Nephron (organoid): ENCODE measurements around the gene ZNF362.

ENCODE experiments used
- H3K27ac Mint-ChIP-seq, 3 experiments: 2 replicates each; pipeline ENCODE4 v1.8.0; 2020; ENCODE audit warnings: mixed read lengths in 3 of 3, mild to moderate bottlenecking in 2 of 3, moderate library complexity in 1 of 3
- H3K27me3 Mint-ChIP-seq: 2 replicates; pipeline ENCODE4 v1.8.0; 2021; ENCODE audit warnings: low read depth, mild to moderate bottlenecking, moderate library complexity, mixed read lengths
- H3K36me3 Mint-ChIP-seq: 2 replicates; pipeline ENCODE4 v1.8.0; 2020; ENCODE audit warnings: low read depth, mixed read lengths
- H3K4me1 Mint-ChIP-seq: 2 replicates; pipeline ENCODE4 v1.8.0; 2020; ENCODE audit warnings: mixed read lengths
- H3K4me3 Mint-ChIP-seq, 3 experiments: 2 replicates each; pipeline ENCODE4 v1.8.0; 2020; ENCODE audit warnings: mild to moderate bottlenecking in 3 of 3, mixed read lengths in 3 of 3, moderate library complexity in 2 of 3
- H3K9me3 Mint-ChIP-seq: 2 replicates; pipeline ENCODE4 v1.8.0; 2020; ENCODE audit warnings: mixed read lengths
- CTCF ChIP-seq, 3 experiments: fragments of 200-600 bp; sonication (generic); IDR thresholded peaks; one replicate each; pipeline ENCODE4 v1.5.0; 2021; ENCODE audit warnings: antibody characterized with exemption in 3 of 3; ENCODE audit not compliant: unreplicated experiment in 3 of 3

ZNF362 gene

GRCh38 chr1:33346533-33346926 lies 90.2 kb downstream of the ZNF362 start:
- peak overlapping the region; percentile 93 to 96 (median 94) for H3K27ac Mint-ChIP-seq
- no peaks in the 10 kb centered on the region for H3K27me3 Mint-ChIP-seq
- H3K9me3 Mint-ChIP-seq = no peaks in the 10 kb centered on the region
- H3K36me3 Mint-ChIP-seq = peaks cover 19% of the 10 kb centered on the region
- H3K4me3 Mint-ChIP-seq = peak overlapping the region; percentile 88 to 94 (median 94)
- H3K4me1 Mint-ChIP-seq = peaks cover 68% of the 10 kb centered on the region
- TF ChIP-seq CTCF (IDR thresholded peaks at IDR 0.05; ENCODE audit: unreplicated experiment in 3 of 3) = no peak

GRCh38 chr1:33346927-33347649 lies 90.8 kb downstream of the ZNF362 start:
- TF ChIP-seq CTCF (IDR thresholded peaks at IDR 0.05; ENCODE audit: unreplicated experiment in 3 of 3) = no peak
- no peaks in the 10 kb centered on the region for H3K27me3 Mint-ChIP-seq
- H3K27ac Mint-ChIP-seq = peak overlapping the region; percentile 93 to 96 (median 94)
- no peaks in the 10 kb centered on the region for H3K9me3 Mint-ChIP-seq
- peaks cover 19% of the 10 kb centered on the region for H3K36me3 Mint-ChIP-seq
- peak overlapping the region; percentile 88 to 94 (median 94) for H3K4me3 Mint-ChIP-seq
- H3K4me1 Mint-ChIP-seq = peaks cover 65% of the 10 kb centered on the region

GRCh38 chr1:33347650-33347992 lies 91.3 kb downstream of the ZNF362 start:
- Mint-ChIP-seq H3K27me3 (no peaks in the 10 kb centered on the region), H3K4me1 (peaks cover 63% of the 10 kb centered on the region), H3K27ac (peak overlapping the region; percentile 93 to 96 (median 94)), H3K9me3 (no peaks in the 10 kb centered on the region), H3K36me3 (peaks cover 16% of the 10 kb centered on the region), H3K4me3 (peak overlapping the region; percentile 88 to 94 (median 94))
- TF ChIP-seq CTCF (IDR thresholded peaks at IDR 0.05; ENCODE audit: unreplicated experiment in 3 of 3) = no peak

GRCh38 chr1:33348194-33348593 lies 91.9 kb downstream of the ZNF362 start:
- Mint-ChIP-seq H3K4me3 (peak overlapping the region; percentile 88 to 94 (median 94)), H3K9me3 (no peaks in the 10 kb centered on the region), H3K27me3 (no peaks in the 10 kb centered on the region), H3K4me1 (peaks cover 60% of the 10 kb centered on the region), H3K36me3 (peaks cover 17% of the 10 kb centered on the region), H3K27ac (peak overlapping the region; percentile 93 to 96 (median 94))
- no peak for TF ChIP-seq CTCF (IDR thresholded peaks at IDR 0.05; ENCODE audit: unreplicated experiment in 3 of 3)

- TF ChIP-seq CTCF (IDR thresholded peaks at IDR 0.05; ENCODE audit: unreplicated experiment in 3 of 3) = no peak
- H3K9me3 Mint-ChIP-seq = no peaks in the 10 kb centered on the region
- peaks cover 15% of the 10 kb centered on the region for H3K36me3 Mint-ChIP-seq
- peak overlapping the region; percentile 93 to 96 (median 94) for H3K27ac Mint-ChIP-seq
- no peaks in the 10 kb centered on the region for H3K27me3 Mint-ChIP-seq
- peak overlapping the region; percentile 88 to 94 (median 94) for H3K4me3 Mint-ChIP-seq
- H3K4me1 Mint-ChIP-seq = peaks cover 61% of the 10 kb centered on the region
Observed at GRCh38 chr1:33348676-33349080, 92.4 kb downstream of the ZNF362 start.
